Skin of body (tissue), 2 donors: ENCODE results near the gene SSBP2. TPM values are rescaled to one million over a fixed set of nuclear protein-coding genes. Genes with fewer than 3 reads are reported as not detected.
"Not testable (repeated sequence)": the region's sequence is repeated elsewhere in the genome, so short reads cannot be mapped to it uniquely, and the experiment has no call there.

Source experiments
- DNase-seq: peaks from one replicate; lab custom pipeline; 2025; lab: John Stamatoyannopoulos, UW
- total RNA-seq: library from RNA; depleted of rRNA; stranded (reverse); fragments of >200 nt; gene quantifications from one replicate; pipeline ENCODE4 v1.2.3, GENCODE V29; 2014

Gene SSBP2
- total RNA-seq, 1 donor from 2014 or later, result 57.7 TPM

DNA sequence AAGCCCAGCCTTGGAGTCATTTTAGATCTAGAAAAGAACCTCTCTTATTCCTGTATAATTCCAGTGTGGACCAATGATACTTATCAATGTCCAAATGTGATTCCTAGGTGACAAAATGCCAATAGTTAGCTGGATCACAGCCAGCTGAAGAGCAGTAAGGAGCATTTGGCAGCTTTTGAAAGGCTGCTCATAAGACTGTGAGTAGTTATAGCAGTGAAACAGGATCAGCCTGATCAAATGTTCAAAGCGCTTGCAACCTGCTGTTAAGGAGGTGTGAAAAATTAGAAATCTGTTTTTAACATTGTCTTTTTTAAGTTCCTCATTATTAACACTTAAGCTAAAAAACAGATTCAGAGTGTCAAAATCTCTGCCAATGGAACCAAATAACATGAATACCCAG is 85.1 kb downstream of the SSBP2 start:
- DNase-seq, result no peak

DNA sequence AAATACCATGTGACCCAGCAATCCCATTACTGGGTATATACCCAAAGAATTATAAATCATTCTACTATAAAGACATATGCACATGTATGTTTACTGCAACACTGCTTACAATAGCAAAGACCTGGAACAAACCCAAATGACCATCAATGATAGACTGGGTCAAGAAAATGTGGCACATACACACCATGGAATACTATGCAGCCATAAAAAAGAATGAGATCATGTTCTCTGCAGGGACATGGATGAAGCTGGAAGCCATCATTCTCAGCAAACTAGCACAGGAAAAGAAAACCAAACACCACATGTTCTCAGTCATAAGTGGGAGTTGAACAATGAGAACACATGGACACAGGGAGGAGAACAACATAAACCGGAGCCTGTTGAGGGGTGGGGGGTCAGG is 90.3 kb downstream of the SSBP2 start:
- not testable (repeated sequence) for DNase-seq

DNA sequence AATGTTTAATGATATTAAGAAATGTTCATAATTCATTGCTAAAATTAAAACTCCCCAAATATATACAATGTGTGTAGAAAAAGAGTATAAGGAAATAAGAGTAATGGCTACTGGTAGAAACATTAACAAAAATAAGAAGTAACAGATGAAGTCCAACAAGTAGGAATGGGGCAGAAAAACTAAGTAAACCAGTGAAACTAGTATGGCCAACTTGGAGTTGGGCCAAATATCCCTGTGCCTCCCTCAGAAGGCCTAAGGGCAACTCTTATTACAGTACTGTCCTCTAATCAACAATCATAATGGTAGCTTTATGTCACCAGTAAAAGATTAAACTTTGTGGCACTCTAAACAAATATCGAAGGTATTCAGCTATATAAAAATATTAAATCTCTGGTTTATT is 93.5 kb downstream of the SSBP2 start:
- DNase-seq, result no peak

DNA sequence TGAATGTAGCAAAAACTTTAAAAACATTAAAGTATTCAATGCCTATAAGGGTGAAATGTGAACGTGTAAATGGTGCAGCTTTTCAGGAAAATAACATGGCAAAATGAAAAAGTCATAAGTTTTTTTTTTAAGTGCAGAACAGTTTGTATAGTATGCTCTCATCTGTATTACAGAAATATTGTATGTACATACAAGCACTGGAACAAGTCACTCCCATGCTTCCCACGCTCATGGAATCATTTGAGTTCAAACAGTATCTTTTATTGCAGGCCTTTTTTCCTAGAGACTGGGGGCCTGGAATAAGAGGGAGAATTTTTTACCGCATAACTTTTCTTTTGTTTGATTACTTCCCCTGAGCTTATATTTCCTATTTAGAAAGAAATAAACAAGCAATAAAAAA is 94.1 kb downstream of the SSBP2 start:
- DNase-seq, result no peak

DNA sequence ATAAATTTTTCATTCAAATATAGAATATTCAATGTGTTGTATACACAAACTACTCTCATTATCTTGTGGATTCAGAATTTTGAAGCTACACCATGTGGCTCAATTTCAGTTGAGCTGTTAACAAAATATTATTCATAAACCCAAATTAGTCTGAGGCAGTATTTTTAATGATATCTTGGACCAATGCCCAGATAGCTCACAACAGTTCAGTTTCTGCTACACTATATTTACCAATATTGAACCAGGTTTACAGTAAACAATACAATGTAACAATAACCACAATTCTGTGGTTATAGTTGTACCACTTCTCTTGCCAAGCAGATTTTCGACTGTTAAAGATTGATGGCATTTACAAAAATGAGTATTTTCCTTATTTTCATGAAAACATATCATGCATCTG is 99.9 kb downstream of the SSBP2 start:
- DNase-seq, result no peak

DNA sequence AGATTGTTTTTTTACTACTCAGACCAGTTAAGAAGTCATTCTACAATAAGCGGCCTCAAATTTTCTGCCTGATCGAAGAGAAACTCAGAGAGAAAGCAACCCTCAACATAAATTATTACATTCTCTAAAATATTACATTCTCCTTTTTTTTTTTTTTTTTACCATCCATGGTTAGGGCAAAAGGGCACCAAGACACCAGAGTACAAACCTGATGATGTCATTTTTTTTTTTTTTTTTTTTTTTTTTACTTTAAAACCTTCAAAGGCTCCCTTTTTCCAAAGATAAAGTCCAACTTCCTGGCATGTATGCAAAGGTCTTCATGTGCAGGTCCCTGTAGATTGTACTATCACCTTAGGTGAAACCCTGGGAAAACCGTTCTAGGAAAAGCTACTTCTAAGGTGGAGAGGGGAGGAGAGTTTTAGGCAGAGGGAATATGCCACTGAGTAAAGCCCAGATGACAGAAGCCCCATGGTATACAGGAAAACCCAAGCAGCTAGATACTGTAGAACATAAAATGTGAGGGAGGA is 104.4 kb downstream of the SSBP2 start:
- DNase-seq, result no peak

DNA sequence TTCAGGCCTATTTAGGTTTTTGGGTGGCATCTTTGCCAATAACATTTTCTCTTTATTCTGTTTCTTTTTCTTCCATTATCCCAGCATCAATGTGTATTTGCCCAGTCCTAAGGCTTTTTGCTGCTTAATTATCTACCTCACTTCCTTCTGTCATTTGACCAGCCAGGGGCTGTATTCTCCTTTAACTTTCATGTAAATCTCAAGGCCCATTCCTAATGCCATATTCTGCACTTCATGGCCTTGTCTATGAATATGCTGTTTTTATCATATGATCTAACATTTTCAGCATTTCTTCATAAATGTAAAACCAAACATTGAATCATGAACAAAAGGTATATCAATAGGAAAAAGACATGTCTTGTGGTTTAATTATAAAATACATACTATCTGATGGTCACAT is 108.7 kb downstream of the SSBP2 start:
- DNase-seq, result no peak

DNA sequence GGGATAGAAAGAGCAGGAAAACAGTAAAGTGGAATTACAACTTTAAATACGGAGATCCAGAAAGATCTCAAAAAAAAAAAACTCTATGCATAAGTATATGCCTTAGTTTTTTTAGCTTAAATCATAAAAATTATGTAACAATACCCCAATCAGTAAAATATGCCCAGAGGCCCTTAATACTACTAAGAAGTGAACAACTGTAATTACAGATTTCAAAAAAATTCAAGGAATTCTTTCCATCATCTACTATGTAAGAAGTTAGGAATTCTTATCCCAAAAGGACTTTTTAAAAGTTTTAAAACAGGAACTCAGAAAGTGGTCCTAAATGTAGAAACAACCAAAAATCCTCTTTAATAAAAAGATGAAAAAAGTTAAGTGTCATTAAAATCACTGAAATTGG is 111.3 kb downstream of the SSBP2 start:
- no peak for DNase-seq

DNA sequence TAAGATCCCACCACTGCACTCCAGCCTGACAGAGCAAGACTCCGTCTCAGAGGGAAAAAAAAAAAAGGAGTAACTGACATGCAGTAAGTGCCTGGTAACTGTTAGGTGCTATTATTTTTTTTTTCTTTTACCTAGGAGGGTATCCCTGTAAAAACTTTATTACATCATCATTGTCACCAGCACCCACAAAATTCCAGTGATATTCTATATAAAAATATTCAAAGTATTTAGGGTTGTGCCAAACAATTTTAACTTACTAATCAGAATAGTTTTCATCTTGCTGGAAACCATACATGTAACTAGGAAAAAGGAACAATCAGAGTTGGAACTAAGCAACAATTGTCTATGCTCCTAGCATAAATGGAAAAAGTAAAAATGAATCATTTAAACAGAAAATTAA is 112.4 kb downstream of the SSBP2 start:
- DNase-seq, result no peak

DNA sequence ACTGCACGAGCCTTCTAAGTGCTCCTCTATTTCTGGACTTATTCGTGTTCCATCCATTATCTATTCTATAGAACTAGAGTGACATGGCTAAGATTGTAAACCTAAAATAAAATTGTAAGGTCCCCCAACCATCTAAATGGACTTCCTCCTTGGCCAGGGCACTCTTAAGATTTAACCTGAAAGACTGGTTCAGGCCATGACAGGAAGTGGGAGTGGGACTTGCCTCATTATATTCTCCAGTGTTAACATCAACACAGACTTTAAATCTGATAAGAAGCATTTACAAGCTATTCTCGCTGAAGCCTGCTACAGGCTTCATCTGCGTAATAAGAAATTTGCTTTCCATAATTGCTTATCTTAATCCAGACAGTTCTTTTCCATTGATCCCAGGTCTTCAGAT is 117.0 kb downstream of the SSBP2 start:
- DNase-seq, result no peak

DNA sequence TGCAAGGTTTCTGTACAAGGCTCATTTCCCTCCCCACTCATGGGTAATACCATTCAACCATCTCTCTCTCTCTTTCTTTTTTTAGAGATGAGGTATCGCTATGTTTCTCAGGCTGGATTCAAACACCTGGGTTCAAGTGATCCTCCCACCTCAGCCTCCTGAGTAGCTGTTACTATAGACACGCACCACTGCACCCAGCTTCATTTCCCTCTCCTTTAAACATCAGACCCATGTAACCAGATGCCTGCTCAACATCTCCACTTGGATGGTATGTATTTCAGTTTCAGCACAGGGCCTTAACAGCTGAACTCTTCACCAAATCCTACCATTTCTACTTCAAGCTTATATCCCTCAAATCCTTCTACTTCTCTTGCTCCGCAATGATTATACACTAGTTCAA is 117.4 kb downstream of the SSBP2 start:
- no peak for DNase-seq

DNA sequence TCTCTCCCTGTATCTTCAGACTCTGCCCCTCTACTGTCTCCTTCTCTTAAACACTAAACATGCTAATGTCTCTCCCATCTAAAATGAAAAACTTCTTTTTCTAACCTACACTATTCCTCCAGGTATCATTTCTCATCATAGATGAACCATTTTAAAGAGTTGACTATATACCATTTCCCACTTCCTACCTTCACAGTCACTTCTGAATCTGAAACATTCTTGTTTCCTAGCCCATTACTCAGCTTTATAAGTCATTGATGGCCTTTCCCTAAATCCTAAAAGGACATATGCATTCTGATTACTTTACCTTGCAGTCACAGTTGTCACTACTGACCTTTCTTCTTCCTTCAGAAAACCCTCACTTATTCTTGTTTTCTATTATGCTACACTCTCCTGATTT is 118.2 kb downstream of the SSBP2 start:
- no peak for DNase-seq

DNA sequence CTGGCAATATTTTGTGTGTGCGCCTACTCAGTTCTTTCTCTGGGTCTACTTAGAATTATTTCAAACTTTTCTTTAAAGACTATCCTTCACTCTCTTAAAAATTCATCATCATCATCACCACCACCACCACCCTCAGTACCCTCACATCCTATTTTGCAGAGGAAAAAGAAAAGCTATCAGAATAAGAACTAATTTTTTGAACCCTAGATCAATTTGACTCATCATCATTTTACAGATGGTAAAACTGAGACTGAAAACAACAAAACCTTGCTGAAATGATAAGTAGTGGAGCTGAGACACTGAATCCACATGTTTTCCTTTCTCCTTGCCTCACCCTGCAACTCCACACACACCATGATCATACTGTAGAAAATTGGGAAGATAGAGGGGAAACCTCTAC is 119.3 kb downstream of the SSBP2 start:
- DNase-seq, result no peak

DNA sequence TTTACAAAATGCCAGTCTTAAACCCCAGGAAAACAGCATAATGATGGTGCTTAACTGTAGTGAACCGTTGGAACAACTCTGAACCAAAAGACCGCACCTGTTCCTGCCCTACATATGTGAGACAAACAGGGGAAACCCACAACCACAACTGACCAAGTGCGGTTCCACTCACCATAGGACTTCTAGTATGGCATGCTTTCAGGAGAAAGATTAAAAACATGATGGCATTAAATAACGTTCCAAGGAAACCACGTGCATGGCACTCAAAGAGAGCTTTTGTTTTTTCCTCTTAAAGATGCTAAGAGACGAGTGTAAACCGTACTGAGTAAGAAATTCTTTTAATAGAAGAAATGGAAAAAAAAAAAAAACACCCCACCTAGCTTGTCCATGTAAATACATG is 119.8 kb downstream of the SSBP2 start:
- DNase-seq, result no peak

DNA sequence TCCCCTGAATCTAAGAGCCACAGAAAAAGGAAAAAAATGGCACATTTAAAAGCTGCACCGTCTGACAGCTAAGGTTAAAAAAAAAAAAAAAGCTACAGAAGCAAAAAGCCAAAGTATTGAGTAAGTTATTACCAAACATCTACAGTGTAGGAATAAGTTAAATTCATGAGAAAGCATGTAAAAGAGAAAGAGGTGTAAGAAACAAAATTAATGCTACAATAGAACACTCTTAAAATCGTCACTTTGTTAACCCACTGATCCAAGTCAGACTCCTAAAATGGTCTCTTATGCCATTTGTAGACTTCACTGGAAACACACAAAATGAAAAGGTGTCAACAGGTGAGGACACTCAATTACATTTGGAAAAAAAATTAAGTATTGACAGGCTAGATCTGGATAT is 120.2 kb downstream of the SSBP2 start:
- DNase-seq, result no peak

DNA sequence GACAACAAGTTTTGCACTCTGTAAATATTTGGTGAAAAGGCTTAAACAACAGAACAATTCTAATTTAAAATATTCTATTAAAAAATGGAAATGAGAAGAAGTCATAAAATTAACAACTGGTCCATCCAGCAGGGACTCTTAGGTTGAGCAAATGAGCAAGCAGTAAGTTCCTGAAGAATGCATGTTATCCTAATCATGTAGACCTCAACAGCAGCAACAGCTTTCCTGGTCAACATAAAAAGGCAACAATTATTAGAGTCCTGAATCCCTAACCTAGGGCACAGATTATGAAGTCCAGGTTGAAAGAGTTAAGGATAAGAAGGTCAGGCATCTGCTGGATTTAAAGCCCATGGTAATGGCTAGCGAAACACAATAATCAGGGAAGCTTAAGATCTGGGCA is 120.9 kb downstream of the SSBP2 start:
- no peak for DNase-seq

DNA sequence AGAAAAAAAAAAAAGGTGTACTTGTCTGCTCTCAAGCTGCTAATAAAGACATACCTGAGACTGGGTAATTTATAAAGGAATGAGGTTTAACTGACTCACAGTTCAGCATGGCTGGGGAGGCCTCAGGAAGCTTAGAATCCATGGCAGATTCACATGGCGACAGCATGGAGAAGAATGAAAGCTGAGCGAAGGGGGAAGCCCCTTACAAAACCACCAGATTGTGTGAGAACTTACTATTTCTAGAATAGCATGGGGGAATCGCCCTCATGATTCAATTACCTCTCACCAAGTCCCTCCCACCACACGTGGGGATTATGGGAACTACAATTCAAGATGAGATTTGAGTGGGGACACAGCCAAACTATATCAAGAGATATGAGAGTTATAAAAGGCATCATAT is 122.8 kb downstream of the SSBP2 start:
- DNase-seq, result not testable (repeated sequence)

DNA sequence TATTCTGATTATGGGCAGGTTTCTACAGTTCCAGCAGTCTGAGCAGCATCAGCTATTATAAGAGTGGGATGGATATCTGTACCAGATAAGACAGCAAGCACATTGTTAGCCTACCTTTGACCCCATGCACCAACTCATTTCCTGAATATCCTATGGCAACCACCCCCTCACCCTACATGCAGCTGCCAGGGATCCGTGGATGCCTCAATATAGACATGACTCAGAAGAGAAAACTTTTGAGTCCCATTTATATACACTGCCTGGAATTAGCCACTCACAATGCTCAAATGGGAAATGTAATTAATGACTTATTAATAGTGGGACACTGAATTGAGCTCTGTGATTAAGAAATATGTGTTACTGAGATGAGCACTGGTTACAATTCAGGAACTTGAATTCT is 124.4 kb downstream of the SSBP2 start:
- DNase-seq, result no peak

DNA sequence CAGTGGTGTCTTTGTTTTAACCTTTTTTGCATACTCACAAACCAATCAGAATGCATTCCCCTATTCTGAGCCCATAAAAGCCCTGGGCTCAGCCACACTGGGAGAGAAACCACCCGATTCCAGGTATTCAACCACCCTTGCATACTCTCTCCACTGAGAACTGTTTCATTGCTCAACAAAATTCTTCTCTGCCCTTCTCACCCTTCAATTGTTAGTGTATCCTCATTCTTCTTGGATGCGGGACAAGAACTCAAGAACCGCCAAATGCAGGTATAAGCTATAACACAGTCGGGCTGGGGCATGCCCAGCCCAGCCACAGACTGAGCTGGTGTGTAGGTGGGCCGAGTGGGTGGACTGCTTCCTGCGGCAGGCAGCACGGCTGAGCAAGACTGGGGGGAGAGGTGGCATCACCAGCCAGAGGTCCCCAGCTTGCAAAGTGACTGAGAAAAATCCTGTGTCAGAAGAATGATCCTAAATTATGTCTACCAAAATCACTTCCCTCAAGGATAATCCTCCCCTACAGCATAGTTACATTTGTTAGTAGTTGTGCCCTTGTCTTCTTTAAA is 141.0 kb downstream of the SSBP2 start:
- DNase-seq, result no peak

DNA sequence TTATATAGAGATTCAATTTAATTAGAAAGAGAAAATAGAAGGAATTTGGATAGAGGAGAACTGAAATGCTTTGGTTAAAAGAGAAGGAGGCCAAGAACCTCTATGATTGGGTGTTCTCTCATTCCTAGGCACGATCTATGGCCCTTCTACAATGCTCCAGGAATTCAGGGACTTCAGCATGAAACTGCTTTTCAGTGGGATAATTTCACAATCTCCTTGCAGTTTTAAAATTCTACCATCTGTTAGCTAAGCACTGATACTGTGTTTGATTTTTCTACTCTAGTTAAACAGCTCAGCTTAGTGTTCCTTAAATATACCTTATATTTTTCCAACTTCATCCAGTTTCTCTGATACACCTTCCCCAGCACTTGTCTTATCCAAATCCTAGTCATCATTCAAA is 141.9 kb downstream of the SSBP2 start:
- no peak for DNase-seq

DNA sequence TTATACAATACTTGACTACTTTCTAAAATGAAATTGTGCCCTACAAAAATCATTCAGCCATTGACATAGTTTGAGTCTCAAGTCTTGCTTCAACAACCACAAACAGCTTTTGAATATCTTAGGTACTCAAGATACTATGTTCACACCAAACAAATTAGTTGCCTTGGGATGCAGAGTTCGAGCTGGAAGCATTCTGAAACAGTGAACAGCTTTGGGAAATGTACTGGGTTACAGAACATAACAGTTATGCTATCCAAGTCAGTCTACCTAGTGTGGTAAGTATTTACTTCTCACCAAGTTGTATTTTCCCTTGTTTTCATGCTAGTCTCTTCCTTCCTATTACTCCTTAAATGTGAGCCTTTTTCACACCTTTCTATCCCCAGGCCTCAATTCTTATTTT is 143.2 kb downstream of the SSBP2 start:
- DNase-seq, result no peak

DNA sequence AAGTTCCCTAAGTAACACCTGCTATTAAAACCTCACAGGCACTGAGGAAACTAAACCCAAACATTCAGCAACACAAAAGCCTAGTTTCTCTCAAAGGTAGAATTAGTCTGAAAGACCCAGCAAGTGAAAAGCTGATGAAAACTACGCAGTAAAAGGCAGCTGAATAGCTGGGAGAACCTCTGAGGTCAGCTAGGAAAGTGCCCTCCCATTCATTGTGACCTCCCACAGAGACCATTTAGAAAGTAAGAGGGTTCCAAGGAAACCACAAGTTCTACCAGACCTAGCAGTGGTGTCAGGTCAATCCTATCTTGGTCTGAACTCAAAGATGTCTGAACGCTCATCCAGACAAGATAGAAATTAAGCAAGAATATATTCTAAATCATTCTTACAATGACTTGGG is 144.7 kb downstream of the SSBP2 start:
- DNase-seq, result no peak

DNA sequence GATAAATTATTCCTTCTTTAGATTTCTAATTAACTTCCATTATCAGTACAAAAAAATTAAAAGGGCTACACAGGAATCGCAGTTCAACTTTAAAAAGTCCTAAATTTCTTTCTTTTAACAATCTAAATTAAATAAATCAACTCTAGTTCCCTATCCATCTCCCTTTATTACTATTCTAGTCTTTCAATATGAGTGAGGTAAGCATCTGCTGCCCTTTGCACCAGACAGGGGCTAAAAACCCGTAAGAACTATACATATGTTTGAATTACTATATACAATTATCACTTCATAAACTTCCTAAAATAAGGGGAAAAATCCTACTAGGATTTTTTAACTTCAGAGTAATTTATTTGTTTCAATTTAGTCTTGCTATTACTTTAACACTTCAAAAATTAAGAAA is 145.6 kb downstream of the SSBP2 start:
- no peak for DNase-seq

DNA sequence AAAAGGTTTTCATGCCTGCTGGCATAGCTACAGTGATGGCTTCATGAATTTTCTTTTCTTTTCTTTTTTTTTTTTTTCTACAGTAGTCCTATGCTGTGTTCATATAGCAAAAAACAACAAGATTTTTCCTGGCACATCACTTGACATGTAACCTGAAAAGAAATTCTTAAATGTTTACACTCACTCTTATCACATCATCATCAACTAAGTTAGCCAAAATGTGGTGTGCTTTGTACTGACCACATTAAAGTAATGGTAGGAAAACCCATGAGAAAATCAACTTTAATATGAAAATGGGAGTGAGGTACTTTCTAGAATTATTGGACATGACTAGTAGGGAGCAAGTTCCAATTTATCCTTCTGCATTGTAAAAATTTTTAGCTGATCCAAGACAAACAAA is 146.7 kb downstream of the SSBP2 start:
- DNase-seq, result no peak
